ENCODE measurements around the gene DPP6.
"Not testable (repeated sequence)": the region's sequence is repeated elsewhere in the genome, so short reads cannot be mapped to it uniquely, and the experiment has no call there.

DNA sequence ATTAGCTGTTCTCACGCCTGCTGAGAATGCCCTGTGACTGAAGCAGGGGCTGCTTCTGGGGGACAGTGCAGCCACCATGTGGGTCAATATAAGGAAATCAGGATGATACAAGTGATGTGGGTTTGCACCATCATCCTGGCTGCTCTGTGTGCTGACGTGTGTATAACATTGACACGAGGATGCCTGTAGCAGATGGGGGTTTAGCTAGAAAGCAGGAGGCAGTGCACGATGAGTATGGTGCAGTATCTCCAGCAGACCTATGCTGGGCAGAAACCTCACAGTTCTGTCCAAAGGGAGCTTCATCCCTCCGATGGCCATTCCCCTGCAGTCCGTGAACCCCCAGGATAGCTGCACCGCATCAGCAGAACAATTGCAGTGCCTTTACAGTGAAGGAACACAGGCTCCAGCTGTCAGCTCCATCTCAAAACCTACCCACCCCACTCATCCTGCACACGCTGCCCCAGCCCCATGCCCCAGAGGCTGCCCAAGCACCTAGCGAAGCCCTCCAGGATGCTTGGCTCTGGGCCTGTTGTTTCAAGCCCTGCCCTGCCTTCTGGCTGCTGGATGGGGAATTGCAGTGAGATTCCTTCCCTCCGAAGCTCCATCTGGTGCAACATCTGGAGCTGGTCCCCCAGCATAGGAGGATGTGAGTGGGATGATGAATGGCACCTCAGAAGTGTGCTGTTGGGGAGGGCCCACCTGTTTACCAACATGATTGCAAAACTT is 96.8 kb downstream of the DPP6 start:
- TF ChIP-seq CTCF (IDR thresholded peaks at IDR 0.05 in 8 of 11, conservative IDR thresholded peaks at IDR 0.05 in 3 of 11); POLR2A (IDR thresholded peaks at IDR 0.05); POLR2AphosphoS5 (IDR thresholded peaks at IDR 0.05): not testable (repeated sequence)
